Activated T-helper 17 cell treated with anti-CD3 and anti-CD28 coated beads, Interleukin-2, amount 50 U/mL, for 72 hours (primary cell): ENCODE results near the gene ELAPOR1. TPM values are rescaled to one million over a fixed set of nuclear protein-coding genes. Genes with fewer than 3 reads are reported as not detected.
A peak's percentile ranks its signal among the peaks of the same experiment; 100 is the strongest.

Source experiments
- ATAC-seq: fragments of 150-1000 bp; cut with Tn5 transposase; replicated peaks from 2 replicates; pipeline ENCODE4 v1.10.0; 2021; ENCODE audit warnings: mild to moderate bottlenecking, moderate library complexity
- H3K27ac Mint-ChIP-seq: one replicate; pipeline ENCODE4 v1.8.0; 2022; ENCODE audit warnings: mixed read lengths
- H3K27me3 Mint-ChIP-seq: one replicate; pipeline ENCODE4 v1.8.0; 2022; ENCODE audit warnings: mixed read lengths
- H3K36me3 Mint-ChIP-seq: one replicate; pipeline ENCODE4 v1.8.0; 2022; ENCODE audit warnings: low read depth, mild to moderate bottlenecking, mixed read lengths
- H3K4me1 Mint-ChIP-seq: one replicate; pipeline ENCODE4 v1.8.0; 2022; ENCODE audit warnings: mixed read lengths
- H3K4me3 Mint-ChIP-seq: one replicate; pipeline ENCODE4 v1.8.0; 2022; ENCODE audit warnings: mild to moderate bottlenecking, mixed read lengths
- H3K9me3 Mint-ChIP-seq: one replicate; pipeline ENCODE4 v1.8.0; 2022; ENCODE audit warnings: mixed read lengths
- total RNA-seq, 2 donors: library from RNA; stranded (reverse); gene quantifications; one replicate each; pipeline ENCODE4 v1.2.3, GENCODE V29; 2022

Gene ELAPOR1
- total RNA-seq, 2 donors from 2014 or later = 3.9 to 33.3 TPM

- Mint-ChIP-seq H3K9me3 (no peaks in the 10 kb centered on the region), H3K4me3 (no peak overlapping the region), H3K27ac (peak overlapping the region; percentile 72), H3K27me3 (no peaks in the 10 kb centered on the region), H3K4me1 (peaks cover 24% of the 10 kb centered on the region), H3K36me3 (peaks cover 14% of the 10 kb centered on the region)
- ATAC-seq = no peak
These were observed 2.4 kb upstream of the ELAPOR1 start for GRCh38 chr1:109111386-109112055.

DNA sequence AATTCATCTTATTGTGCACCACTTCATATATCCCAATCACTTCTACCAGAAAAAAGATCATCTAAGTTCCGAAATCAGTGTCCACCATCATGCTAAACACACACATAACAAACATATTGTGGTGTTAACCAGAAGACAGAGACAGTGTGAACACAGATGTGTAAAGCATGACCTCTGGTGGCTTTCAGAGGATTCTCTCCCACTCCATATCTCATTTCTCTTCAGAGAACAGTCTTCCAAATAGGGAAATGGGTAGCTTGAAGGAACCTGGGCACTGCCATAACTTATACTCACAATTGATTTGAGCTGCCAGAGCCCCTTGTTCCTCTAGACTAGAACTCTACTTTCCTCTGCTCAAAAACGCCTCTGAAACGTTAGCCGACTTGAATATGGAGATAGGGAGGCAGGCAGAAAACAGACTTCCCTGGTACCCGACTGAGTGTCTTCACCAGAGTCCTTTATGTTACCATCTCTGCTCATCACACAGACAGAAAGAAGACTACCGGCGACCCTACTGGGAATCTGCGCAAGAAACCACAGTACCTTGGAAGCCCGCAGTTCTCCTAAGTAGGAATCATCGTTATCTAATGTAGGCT, 1.8 kb upstream of the ELAPOR1 start:
- no peaks in the 10 kb centered on the region for H3K27me3 Mint-ChIP-seq
- H3K4me1 Mint-ChIP-seq = peaks cover 24% of the 10 kb centered on the region
- no peaks in the 10 kb centered on the region for H3K9me3 Mint-ChIP-seq
- H3K36me3 Mint-ChIP-seq = peaks cover 14% of the 10 kb centered on the region
- H3K4me3 Mint-ChIP-seq = peak overlapping the region; percentile 83
- no peak for ATAC-seq
- H3K27ac Mint-ChIP-seq = peak overlapping the region; percentile 72

- Mint-ChIP-seq H3K9me3 (no peaks in the 10 kb centered on the region), H3K27me3 (no peaks in the 10 kb centered on the region), H3K4me3 (peak overlapping the region; percentile 83), H3K4me1 (peaks cover 24% of the 10 kb centered on the region), H3K27ac (peak overlapping the region; percentile 72), H3K36me3 (peaks cover 14% of the 10 kb centered on the region)
- ATAC-seq = peak; percentile 58
These were observed 1.1 kb upstream of the ELAPOR1 start for GRCh38 chr1:109112652-109113285.

- H3K36me3 Mint-ChIP-seq = peaks cover 14% of the 10 kb centered on the region
- peak; percentile 46 for ATAC-seq
- H3K27me3 Mint-ChIP-seq = no peaks in the 10 kb centered on the region
- peak overlapping the region; percentile 83 for H3K4me3 Mint-ChIP-seq
- H3K4me1 Mint-ChIP-seq = peaks cover 31% of the 10 kb centered on the region
- H3K9me3 Mint-ChIP-seq = no peaks in the 10 kb centered on the region
- peak overlapping the region; percentile 72 for H3K27ac Mint-ChIP-seq
These were observed 393 bp downstream of the ELAPOR1 start for GRCh38 chr1:109114342-109114674.

DNA sequence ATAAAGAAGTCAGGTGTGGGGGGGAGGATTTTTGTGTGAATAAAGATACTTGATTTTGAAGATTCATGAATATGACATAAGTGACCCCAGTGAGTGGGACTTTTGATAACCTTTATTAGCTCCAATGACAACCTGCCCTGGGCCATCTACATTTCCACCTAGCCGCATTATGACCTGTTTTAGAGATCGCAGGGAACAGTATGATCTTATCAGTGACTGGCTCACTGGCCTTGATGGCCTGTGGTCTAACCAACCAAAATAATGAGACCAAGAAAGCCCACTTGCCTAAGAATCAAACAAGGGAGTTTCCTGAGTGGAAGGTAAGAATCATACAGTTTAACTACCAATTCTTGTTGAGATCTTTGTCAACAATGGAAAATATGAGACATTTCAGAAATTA, 1.8 kb downstream of the ELAPOR1 start:
- Mint-ChIP-seq H3K4me1 (peaks cover 31% of the 10 kb centered on the region), H3K36me3 (peaks cover 14% of the 10 kb centered on the region), H3K27me3 (no peaks in the 10 kb centered on the region), H3K27ac (peak overlapping the region; percentile 89), H3K4me3 (peak overlapping the region; percentile 83), H3K9me3 (no peaks in the 10 kb centered on the region)
- ATAC-seq = peak; percentile 57

- H3K27ac Mint-ChIP-seq = peak overlapping the region; percentile 89
- no peaks in the 10 kb centered on the region for H3K27me3 Mint-ChIP-seq
- peaks cover 14% of the 10 kb centered on the region for H3K36me3 Mint-ChIP-seq
- H3K4me3 Mint-ChIP-seq = peak overlapping the region; percentile 83
- no peak for ATAC-seq
- no peaks in the 10 kb centered on the region for H3K9me3 Mint-ChIP-seq
- peaks cover 31% of the 10 kb centered on the region for H3K4me1 Mint-ChIP-seq
These were observed 2.4 kb downstream of the ELAPOR1 start for GRCh38 chr1:109116286-109116685.

DNA sequence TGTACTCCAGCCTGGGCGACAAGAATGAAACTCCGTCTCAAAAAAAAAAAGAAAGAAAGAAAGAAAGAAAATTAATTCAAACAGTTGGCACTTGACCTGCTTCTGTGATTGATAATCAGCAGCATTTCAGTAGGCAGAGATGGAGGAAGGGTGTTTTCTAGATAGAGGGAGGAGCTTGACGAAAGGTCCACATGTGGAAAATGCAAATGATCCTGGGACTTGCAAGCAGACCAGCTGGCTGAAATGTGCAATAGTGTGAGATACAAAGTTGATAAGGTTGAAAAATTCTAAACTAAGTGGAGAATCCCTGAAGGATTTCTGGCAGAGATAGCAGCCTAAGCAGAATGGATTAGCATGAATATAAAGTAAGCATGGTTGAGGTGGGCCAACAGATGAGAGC, 4.2 kb downstream of the ELAPOR1 start:
- Mint-ChIP-seq H3K27ac (no peak overlapping the region), H3K4me3 (no peak overlapping the region), H3K4me1 (peaks cover 27% of the 10 kb centered on the region), H3K27me3 (no peaks in the 10 kb centered on the region), H3K36me3 (peaks cover 9% of the 10 kb centered on the region), H3K9me3 (no peaks in the 10 kb centered on the region)
- no peak for ATAC-seq

GRCh38 chr1:109120356-109120755, 6.4 kb downstream of the ELAPOR1 start:
- ATAC-seq = no peak
- Mint-ChIP-seq H3K9me3 (no peaks in the 10 kb centered on the region), H3K27ac (no peak overlapping the region), H3K4me3 (no peak overlapping the region), H3K4me1 (peaks cover 16% of the 10 kb centered on the region), H3K36me3 (peaks cover 7% of the 10 kb centered on the region), H3K27me3 (no peaks in the 10 kb centered on the region)

DNA sequence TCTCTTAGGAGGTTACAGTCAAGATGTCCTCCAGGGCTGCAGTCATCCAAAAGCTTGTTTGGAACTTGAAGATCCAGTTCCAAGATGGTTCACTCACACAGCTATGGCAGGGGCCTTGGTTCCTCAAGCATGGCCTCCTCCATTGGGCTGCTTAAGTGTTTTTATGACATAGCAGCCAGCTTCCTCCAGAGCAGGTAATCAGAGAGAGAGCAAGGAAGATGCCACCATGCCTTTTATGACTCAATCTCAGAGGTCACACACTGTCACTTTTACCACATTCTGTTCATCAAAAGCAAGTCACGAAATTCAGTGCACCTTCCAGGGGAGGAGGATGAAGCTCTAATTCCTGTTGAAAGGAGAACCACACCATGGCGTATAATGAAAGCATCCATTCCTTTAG, 17.1 kb downstream of the ELAPOR1 start:
- peak; percentile 51 for ATAC-seq
- Mint-ChIP-seq H3K36me3 (no peaks in the 10 kb centered on the region), H3K9me3 (no peaks in the 10 kb centered on the region), H3K27ac (no peak overlapping the region), H3K4me1 (peaks cover 4% of the 10 kb centered on the region), H3K4me3 (no peak overlapping the region), H3K27me3 (no peaks in the 10 kb centered on the region)

GRCh38 chr1:109131800-109132199, 17.9 kb downstream of the ELAPOR1 start:
- Mint-ChIP-seq H3K4me3 (no peak overlapping the region), H3K27me3 (no peaks in the 10 kb centered on the region), H3K9me3 (no peaks in the 10 kb centered on the region), H3K4me1 (peaks cover 4% of the 10 kb centered on the region), H3K36me3 (no peaks in the 10 kb centered on the region), H3K27ac (peak overlapping the region; percentile 16)
- ATAC-seq = no peak

GRCh38 chr1:109133002-109133706, 19.2 kb downstream of the ELAPOR1 start:
- no peaks in the 10 kb centered on the region for H3K27me3 Mint-ChIP-seq
- no peak overlapping the region for H3K27ac Mint-ChIP-seq
- no peaks in the 10 kb centered on the region for H3K9me3 Mint-ChIP-seq
- no peaks in the 10 kb centered on the region for H3K36me3 Mint-ChIP-seq
- H3K4me1 Mint-ChIP-seq = peaks cover 4% of the 10 kb centered on the region
- no peak overlapping the region for H3K4me3 Mint-ChIP-seq
- ATAC-seq = no peak

GRCh38 chr1:109133815-109134214, 19.9 kb downstream of the ELAPOR1 start:
- no peak overlapping the region for H3K4me3 Mint-ChIP-seq
- H3K9me3 Mint-ChIP-seq = no peaks in the 10 kb centered on the region
- no peak for ATAC-seq
- H3K27ac Mint-ChIP-seq = no peak overlapping the region
- no peaks in the 10 kb centered on the region for H3K36me3 Mint-ChIP-seq
- no peaks in the 10 kb centered on the region for H3K27me3 Mint-ChIP-seq
- peaks cover 4% of the 10 kb centered on the region for H3K4me1 Mint-ChIP-seq

GRCh38 chr1:109134423-109134822, 20.5 kb downstream of the ELAPOR1 start:
- ATAC-seq = no peak
- Mint-ChIP-seq H3K4me1 (peaks cover 4% of the 10 kb centered on the region), H3K27me3 (no peaks in the 10 kb centered on the region), H3K36me3 (no peaks in the 10 kb centered on the region), H3K27ac (no peak overlapping the region), H3K9me3 (no peaks in the 10 kb centered on the region), H3K4me3 (no peak overlapping the region)

DNA sequence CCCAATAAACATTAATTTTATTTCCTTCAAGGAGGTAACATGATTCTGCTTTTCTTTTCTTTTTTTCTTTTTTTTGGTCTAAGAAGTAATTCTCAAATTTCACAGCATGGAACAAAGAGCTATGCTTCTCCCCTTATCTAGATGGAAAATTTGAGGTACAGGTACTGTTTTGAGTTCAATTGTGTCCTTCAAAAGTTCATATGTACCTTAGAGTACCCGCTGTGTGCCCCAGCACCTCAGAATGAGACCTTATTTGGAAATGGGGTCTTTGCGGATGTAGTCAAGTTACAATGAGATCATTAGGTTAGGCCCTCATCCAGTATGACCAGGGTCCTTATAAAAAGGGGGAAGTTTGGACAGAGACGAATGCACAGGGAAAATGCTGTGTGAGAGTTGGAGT, 22.0 kb downstream of the ELAPOR1 start:
- no peak overlapping the region for H3K4me3 Mint-ChIP-seq
- H3K36me3 Mint-ChIP-seq = no peaks in the 10 kb centered on the region
- H3K4me1 Mint-ChIP-seq = no peaks in the 10 kb centered on the region
- H3K27ac Mint-ChIP-seq = no peak overlapping the region
- H3K9me3 Mint-ChIP-seq = no peaks in the 10 kb centered on the region
- no peaks in the 10 kb centered on the region for H3K27me3 Mint-ChIP-seq
- no peak for ATAC-seq

DNA sequence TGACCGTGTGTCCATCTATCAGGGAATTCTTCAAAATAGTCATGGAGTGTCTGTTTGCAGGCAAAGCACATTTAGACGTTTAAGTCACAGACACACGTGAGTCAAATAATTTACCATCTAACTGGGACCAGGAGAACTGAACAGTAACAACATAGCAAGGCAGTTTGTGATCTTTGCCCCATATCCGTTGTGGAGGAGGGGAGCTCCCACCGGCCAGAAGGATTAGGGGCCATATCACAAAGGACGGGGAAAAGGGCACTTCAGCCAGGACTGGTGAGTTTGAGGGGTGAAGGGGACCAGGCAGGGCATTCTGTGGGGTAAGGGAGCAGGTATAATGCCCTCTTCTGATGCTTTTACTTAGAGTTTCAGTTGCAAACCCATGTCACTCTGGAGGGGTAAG, 22.9 kb downstream of the ELAPOR1 start:
- Mint-ChIP-seq H3K9me3 (no peaks in the 10 kb centered on the region), H3K27me3 (no peaks in the 10 kb centered on the region), H3K27ac (no peak overlapping the region), H3K4me1 (no peaks in the 10 kb centered on the region), H3K4me3 (no peak overlapping the region), H3K36me3 (no peaks in the 10 kb centered on the region)
- ATAC-seq = no peak
